Cardiac muscle cell (in vitro differentiated cells and primary cell): ENCODE results near the gene HKDC1. TPM values are rescaled to one million over a fixed set of nuclear protein-coding genes. Genes with fewer than 3 reads are reported as not detected.
A peak's percentile ranks its signal among the peaks of the same experiment; 100 is the strongest.

Experiments
- DNase-seq, 2 donors: peaks; one replicate each; pipeline versions ENCODE4 v3.0.0 to v3.0.0-alpha.2; 2010 to 2017; ENCODE audit warnings: low read depth in 1 of 2, low spot score in 1 of 2
- H3K27ac ChIP-seq: fragments of 200-600 bp; sonication (generic); 2 replicates; pipeline ENCODE4 v1.5.1; 2016
- H3K27me3 ChIP-seq: fragments of 200-600 bp; sonication (generic); 2 replicates; pipeline ENCODE4 v1.6.0; 2016; ENCODE audit warnings: control low read depth
- H3K36me3 ChIP-seq: fragments of 200-600 bp; sonication (generic); 2 replicates; pipeline ENCODE4 v1.5.1; 2016; ENCODE audit warnings: control low read depth
- H3K4me1 ChIP-seq: fragments of 200-600 bp; sonication (generic); 2 replicates; pipeline ENCODE4 v1.8.1; 2017; ENCODE audit warnings: low read depth, mild to moderate bottlenecking, mixed run types
- H3K4me3 ChIP-seq: fragments of 200-600 bp; sonication (generic); 2 replicates; pipeline ENCODE4 v1.5.1; 2016; ENCODE audit warnings: mild to moderate bottlenecking
- H3K9me3 ChIP-seq: fragments of 200-600 bp; sonication (generic); 2 replicates; pipeline ENCODE4 v1.5.1; 2017; ENCODE audit warnings: low read depth, mild to moderate bottlenecking, control low read depth
- CTCF ChIP-seq: IDR thresholded peaks from 2 replicates; pipeline ENCODE4 v1.5.1; 2012; ENCODE audit warnings: low read depth, mild to moderate bottlenecking, low read length
- polyA plus RNA-seq: library from polyadenylated mRNA; unstranded; fragments of >200 nt; fragmentation: Nextera tagmentation; extraction: Ambion mirVana; gene quantifications from 2 replicates; pipeline ENCODE4 v1.2.1, GENCODE V29; 2016
- total RNA-seq: library from RNA; depleted of rRNA; stranded (reverse); fragments of >200 nt; gene quantifications from 2 replicates; pipeline ENCODE4 v1.2.3, GENCODE V29; 2016

Gene HKDC1
- total and polyA plus RNA-seq, 2 experiments from 2014 or later: not detected

- peaks cover 7% of the 10 kb centered on the region for H3K4me1 ChIP-seq
- peak in 1 of 2 donors; percentile 32 for DNase-seq
- no peak overlapping the region for H3K4me3 ChIP-seq
- no peak overlapping the region for H3K27ac ChIP-seq
- H3K36me3 ChIP-seq: no peaks in the 10 kb centered on the region
- no peaks in the 10 kb centered on the region for H3K27me3 ChIP-seq
- TF ChIP-seq CTCF: no peak
- no peaks in the 10 kb centered on the region for H3K9me3 ChIP-seq
Measured at GRCh38 chr10:69242852-69243212, 22.7 kb downstream of the HKDC1 start.

- Histone ChIP-seq H3K4me3 (no peak overlapping the region), H3K36me3 (no peaks in the 10 kb centered on the region), H3K9me3 (no peaks in the 10 kb centered on the region), H3K4me1 (peaks cover 7% of the 10 kb centered on the region), H3K27ac (no peak overlapping the region), H3K27me3 (no peaks in the 10 kb centered on the region)
- TF ChIP-seq CTCF: no peak
- DNase-seq: no peak
Measured at GRCh38 chr10:69243817-69244216, 23.7 kb downstream of the HKDC1 start.

- H3K27ac ChIP-seq: no peak overlapping the region
- no peak for DNase-seq
Measured at GRCh38 chr10:69246036-69246435, 25.9 kb downstream of the HKDC1 start.

GRCh38 chr10:69246581-69247312 lies 26.6 kb downstream of the HKDC1 start:
- no peak for DNase-seq
- H3K9me3 ChIP-seq: no peaks in the 10 kb centered on the region
- H3K4me3 ChIP-seq: no peak overlapping the region
- no peaks in the 10 kb centered on the region for H3K27me3 ChIP-seq
- H3K27ac ChIP-seq: no peak overlapping the region
- peaks cover 7% of the 10 kb centered on the region for H3K4me1 ChIP-seq
- no peaks in the 10 kb centered on the region for H3K36me3 ChIP-seq
- no peak for TF ChIP-seq CTCF

More at GRCh38 chr10:69246036-69246435, 25.9 kb downstream of the HKDC1 start:
- Histone ChIP-seq H3K4me3 (no peak overlapping the region), H3K4me1 (peaks cover 7% of the 10 kb centered on the region), H3K9me3 (no peaks in the 10 kb centered on the region), H3K27me3 (no peaks in the 10 kb centered on the region), H3K36me3 (no peaks in the 10 kb centered on the region)
- TF ChIP-seq CTCF: no peak

- TF ChIP-seq CTCF: no peak
- H3K27me3 ChIP-seq: no peaks in the 10 kb centered on the region
- no peak overlapping the region for H3K4me3 ChIP-seq
- DNase-seq: no peak
- peaks cover 7% of the 10 kb centered on the region for H3K4me1 ChIP-seq
- H3K36me3 ChIP-seq: no peaks in the 10 kb centered on the region
- no peak overlapping the region for H3K27ac ChIP-seq
- H3K9me3 ChIP-seq: no peaks in the 10 kb centered on the region
Measured at GRCh38 chr10:69247313-69247710, 27.2 kb downstream of the HKDC1 start.
